Panc1 (cell line): ENCODE measurements around the gene ZCCHC7.

Source experiments
- POLR2AphosphoS5 ChIP-seq: IDR thresholded peaks from 2 replicates; pipeline ENCODE4 v1.6.1; 2012; ENCODE audit warnings: mild to moderate bottlenecking, low read depth, low read length, moderate library complexity
- SIN3A ChIP-seq: IDR thresholded peaks from 2 replicates; pipeline ENCODE4 v1.6.1; 2012; ENCODE audit warnings: low read depth, mild to moderate bottlenecking, low read length, moderate library complexity, borderline replicate concordance; ENCODE audit not compliant: insufficient read depth
- TCF7L2 ChIP-seq: IDR thresholded peaks from 2 replicates; pipeline ENCODE4 v1.6.1; 2011; ENCODE audit warnings: mild to moderate bottlenecking, low read depth, low read length, inconsistent platforms
- TF ChIP-seq, protein P1 (sequence below): fragments of 450-650 bp; IDR thresholded peaks from 2 replicates; pipeline ENCODE4 v1.5.1; 2017; ENCODE audit warnings: mild to moderate bottlenecking
- TF ChIP-seq, protein P2 (sequence below), 2 experiments: IDR thresholded peaks; 2 replicates each; pipeline ENCODE4 v1.6.1; 2011 to 2012; ENCODE audit warnings: low read depth in 2 of 2, control low read depth in 1 of 2, low read length in 1 of 2, mild to moderate bottlenecking in 1 of 2, moderate library complexity in 1 of 2; ENCODE audit not compliant: insufficient read depth in 1 of 2

DNA sequence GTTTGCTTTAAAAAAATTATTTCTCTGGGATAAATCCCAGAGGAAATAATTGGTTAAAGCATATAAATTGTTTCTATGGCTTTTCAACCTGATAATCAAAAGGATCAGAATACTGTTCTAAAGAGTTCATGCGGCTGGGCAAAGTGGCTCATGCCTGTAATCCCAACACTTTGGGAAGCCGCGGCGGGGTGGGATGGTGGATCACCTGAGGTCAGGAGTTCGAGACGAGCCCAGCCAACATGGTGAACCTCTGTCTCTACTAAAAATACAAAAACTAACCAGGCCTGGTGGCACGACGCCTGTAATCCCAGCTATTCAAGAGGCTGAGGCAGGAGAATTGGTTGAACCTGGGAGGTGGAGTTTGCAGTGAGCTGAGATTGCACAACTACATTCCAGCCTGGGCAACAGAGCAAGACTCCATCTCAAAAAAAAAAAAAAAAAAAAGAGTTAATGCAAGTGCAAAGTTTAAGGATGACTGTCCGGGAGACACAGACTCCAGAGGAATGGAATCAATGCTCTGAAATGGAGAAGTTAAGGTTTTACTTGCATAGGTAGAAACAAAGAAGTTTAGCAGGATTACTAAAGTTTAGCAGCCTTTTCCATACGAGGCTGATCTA is 285.5 kb downstream of the ZCCHC7 start:
- TF ChIP-seq, protein P1, sequence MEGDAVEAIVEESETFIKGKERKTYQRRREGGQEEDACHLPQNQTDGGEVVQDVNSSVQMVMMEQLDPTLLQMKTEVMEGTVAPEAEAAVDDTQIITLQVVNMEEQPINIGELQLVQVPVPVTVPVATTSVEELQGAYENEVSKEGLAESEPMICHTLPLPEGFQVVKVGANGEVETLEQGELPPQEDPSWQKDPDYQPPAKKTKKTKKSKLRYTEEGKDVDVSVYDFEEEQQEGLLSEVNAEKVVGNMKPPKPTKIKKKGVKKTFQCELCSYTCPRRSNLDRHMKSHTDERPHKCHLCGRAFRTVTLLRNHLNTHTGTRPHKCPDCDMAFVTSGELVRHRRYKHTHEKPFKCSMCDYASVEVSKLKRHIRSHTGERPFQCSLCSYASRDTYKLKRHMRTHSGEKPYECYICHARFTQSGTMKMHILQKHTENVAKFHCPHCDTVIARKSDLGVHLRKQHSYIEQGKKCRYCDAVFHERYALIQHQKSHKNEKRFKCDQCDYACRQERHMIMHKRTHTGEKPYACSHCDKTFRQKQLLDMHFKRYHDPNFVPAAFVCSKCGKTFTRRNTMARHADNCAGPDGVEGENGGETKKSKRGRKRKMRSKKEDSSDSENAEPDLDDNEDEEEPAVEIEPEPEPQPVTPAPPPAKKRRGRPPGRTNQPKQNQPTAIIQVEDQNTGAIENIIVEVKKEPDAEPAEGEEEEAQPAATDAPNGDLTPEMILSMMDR = no peak
- TF ChIP-seq POLR2AphosphoS5 = no peak
- TF ChIP-seq TCF7L2 = no peak
- TF ChIP-seq, protein P2, sequence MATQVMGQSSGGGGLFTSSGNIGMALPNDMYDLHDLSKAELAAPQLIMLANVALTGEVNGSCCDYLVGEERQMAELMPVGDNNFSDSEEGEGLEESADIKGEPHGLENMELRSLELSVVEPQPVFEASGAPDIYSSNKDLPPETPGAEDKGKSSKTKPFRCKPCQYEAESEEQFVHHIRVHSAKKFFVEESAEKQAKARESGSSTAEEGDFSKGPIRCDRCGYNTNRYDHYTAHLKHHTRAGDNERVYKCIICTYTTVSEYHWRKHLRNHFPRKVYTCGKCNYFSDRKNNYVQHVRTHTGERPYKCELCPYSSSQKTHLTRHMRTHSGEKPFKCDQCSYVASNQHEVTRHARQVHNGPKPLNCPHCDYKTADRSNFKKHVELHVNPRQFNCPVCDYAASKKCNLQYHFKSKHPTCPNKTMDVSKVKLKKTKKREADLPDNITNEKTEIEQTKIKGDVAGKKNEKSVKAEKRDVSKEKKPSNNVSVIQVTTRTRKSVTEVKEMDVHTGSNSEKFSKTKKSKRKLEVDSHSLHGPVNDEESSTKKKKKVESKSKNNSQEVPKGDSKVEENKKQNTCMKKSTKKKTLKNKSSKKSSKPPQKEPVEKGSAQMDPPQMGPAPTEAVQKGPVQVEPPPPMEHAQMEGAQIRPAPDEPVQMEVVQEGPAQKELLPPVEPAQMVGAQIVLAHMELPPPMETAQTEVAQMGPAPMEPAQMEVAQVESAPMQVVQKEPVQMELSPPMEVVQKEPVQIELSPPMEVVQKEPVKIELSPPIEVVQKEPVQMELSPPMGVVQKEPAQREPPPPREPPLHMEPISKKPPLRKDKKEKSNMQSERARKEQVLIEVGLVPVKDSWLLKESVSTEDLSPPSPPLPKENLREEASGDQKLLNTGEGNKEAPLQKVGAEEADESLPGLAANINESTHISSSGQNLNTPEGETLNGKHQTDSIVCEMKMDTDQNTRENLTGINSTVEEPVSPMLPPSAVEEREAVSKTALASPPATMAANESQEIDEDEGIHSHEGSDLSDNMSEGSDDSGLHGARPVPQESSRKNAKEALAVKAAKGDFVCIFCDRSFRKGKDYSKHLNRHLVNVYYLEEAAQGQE (IDR thresholded peaks at IDR 0.05; ENCODE audit: insufficient read depth in 1 of 2, low read depth in 2 of 2, low read length in 1 of 2) = no peak
- TF ChIP-seq SIN3A = no peak
